PFSK-1 (cell line): ENCODE measurements around the gene SEMA3A.

Experiments
- POLR2AphosphoS5 ChIP-seq: IDR thresholded peaks from 2 replicates; pipeline ENCODE4 v1.6.1; 2012; ENCODE audit warnings: low read depth, mild to moderate bottlenecking, control low read depth, low read length, moderate library complexity
- REST ChIP-seq, 2 experiments: IDR thresholded peaks; 2 replicates each; pipeline versions ENCODE4 v1.6.1 to v1.8.0; 2011 to 2012; ENCODE audit warnings: low read depth in 2 of 2, low read length in 2 of 2, control low read depth in 1 of 2, inconsistent platforms in 1 of 2, mild to moderate bottlenecking in 1 of 2, moderate library complexity in 1 of 2; ENCODE audit not compliant: insufficient read depth in 1 of 2
- SIN3A ChIP-seq: IDR thresholded peaks from 2 replicates; pipeline ENCODE4 v1.6.1; 2012; ENCODE audit warnings: mild to moderate bottlenecking, low read length, moderate library complexity, borderline replicate concordance; ENCODE audit not compliant: insufficient read depth

- no peak for TF ChIP-seq POLR2AphosphoS5
- no peak for TF ChIP-seq REST (IDR thresholded peaks at IDR 0.05; ENCODE audit: insufficient read depth in 1 of 2, low read depth in 2 of 2, low read length in 2 of 2)
- no peak for TF ChIP-seq SIN3A
These were observed 108.6 kb downstream of the SEMA3A start for GRCh38 chr7:84085998-84086397.
